GM21390 (cell line): ENCODE measurements around the gene PLCXD1.
A peak's percentile ranks its signal among the peaks of the same experiment; 100 is the strongest.
"Not testable (repeated sequence)": the region's sequence is repeated elsewhere in the genome, so short reads cannot be mapped to it uniquely, and the experiment has no call there.

Experiments
- ATAC-seq: cut with Tn5 transposase; IDR thresholded peaks from one replicate; pipeline ENCODE4 v1.9.1; 2021; ENCODE audit not compliant: unreplicated experiment

Gene PLCXD1

DNA sequence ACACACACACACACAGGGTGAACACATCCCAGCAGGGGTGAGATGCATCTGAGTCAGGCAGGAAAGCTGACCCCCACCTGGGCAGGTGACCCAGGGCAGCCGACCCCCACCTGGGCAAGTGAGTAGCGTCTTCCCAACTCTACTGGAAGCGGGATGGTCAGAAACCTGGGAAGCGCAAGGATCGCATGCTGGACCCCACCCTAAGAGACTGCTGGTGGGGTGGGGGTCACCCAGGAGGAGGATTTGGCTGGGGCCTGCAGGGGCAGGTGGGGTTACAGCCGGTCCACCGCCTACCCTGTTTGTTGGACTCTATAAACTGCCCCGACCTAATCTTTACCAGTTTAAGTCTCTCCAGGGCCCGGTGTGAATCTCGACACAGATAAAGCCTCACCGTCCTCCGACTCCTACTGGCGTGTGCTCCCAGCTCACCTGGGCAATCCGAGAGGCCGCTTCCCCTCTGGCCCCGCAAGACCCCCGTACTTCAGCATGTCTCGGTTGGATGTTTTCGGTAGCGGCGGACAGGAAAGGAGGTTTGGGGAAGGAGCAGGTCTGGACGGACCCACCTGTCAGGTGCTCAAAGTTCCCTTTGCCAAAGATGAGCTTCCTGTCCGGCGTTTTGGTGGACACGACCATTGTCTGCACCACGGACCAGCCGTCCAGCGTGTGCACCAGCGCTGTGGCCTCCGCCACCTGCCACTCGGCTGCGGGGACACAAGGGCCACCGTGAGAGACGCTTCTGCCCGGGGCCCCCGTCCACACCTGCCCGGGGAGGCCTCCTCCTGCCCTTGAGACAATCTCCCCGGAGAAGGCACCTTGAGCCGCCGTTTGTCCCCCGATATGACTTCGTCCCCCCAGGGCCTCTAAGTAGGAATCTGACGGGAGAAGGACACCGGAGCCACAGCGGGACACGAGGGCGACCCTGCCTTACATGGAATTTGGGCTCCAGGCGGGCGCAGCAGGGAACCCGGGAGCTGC is 35.5 kb downstream of the PLCXD1 start:
- no peak for ATAC-seq

DNA sequence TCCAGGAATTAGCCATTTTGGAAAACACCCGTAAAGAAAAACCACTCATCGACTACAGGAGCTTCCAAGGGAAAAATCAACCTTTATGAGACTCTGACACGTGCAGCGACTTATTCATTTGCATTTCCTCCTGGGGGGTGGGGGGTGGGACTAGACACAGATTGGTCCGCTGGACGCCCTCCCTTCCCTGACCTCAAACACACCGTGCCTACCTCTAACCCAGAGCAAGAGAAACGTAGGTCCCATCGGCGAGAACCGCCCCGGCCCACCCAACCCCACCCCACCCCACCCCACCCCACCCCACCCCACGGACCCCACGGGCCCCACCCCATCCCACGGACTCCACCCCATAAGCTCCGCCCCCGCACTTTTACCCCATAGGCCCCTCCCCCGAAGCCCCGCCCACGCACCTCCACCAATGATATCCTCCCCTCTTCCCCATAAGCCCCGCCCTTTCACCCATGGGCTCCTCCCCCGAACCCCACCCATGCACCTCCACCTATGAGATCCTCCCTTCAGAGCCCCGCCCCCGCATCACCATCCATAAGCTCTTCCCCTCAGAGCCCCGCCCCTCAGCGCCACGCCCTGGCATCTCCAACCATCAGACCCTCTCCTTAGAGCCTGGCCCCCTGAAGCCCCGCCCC is 36.4 kb downstream of the PLCXD1 start:
- ATAC-seq: no peak

DNA sequence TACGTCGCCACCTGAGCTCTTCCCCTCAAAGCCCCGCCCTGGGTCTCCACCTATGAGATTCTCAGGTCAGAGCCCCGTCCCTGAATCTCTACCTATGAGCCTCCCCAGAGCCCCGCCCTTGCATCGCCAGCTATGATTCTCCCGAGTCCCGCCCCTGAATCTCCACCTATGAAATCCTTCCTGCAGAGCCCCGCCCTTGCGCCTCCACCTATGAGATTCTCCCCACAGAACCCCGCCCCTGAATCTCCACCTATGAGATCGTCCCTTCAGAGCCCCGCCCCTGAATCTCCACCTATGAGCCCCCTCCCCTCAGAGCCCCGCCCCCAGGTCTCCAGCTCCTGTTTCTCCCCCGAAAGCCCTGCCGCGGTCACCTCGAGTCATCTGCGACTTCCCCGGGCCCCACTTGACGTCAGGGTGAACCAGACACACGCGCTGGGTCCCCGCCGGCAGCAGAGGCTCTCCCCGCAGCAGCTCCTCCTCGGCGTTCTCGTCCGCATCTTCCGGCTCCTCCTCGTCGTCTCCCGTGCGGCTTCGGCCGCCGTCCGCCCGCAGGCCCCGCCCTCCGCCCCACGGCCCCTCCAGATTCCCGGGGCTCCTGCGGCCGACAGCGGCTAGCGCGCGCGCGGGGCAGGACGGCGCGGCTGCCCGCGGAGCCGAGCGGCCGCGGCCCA is 37.0 kb downstream of the PLCXD1 start:
- peak; percentile 58 for ATAC-seq

DNA sequence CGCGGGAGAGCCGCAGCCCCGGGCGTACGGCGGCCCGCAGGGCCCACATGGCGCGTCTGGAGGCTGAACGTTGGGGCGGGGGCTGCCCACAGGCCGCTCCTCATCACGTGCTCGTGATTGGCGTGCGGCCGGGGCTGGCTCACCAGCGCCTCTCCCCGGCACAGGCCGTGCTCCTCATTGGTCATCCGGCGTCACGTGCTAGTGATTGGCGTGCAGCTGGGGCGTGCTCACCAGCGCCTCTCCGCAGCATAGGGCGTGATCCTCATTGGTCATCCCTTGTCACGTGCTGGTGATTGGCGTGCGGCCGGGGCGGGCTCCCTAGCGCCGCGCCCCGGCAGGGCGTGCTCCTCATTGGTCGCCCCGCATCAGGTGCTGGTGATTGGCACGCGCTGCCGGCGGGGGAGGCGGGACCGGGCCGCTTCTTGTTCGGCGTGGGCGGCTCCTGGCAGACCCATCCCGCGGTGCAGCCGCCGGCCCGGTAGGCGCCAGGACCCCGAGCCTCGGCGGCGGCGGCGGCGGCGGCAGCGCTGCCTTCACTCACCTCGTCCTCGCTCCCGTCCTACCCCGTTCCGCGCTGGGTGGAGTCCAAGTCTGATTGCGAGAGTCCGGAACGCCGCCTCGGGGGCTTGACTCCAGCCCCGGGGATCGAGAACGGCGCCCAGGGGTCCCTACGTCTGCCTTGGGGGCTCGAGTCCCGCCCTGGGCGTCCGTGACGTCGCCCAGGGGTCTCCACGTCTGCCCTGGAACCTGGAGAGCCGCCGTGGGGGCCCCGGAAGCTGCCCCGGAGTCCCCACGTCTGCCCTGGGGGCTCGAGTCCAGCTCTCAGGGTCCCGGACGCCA is 37.8 kb downstream of the PLCXD1 start, which contains the start of gene GTPBP6:
GTPBP6 (minus strand) TSS at position 58 of the 840 bp plus-strand sequence; CDS start at position 49, 9 bp downstream.
- peak; percentile 76 for ATAC-seq

DNA sequence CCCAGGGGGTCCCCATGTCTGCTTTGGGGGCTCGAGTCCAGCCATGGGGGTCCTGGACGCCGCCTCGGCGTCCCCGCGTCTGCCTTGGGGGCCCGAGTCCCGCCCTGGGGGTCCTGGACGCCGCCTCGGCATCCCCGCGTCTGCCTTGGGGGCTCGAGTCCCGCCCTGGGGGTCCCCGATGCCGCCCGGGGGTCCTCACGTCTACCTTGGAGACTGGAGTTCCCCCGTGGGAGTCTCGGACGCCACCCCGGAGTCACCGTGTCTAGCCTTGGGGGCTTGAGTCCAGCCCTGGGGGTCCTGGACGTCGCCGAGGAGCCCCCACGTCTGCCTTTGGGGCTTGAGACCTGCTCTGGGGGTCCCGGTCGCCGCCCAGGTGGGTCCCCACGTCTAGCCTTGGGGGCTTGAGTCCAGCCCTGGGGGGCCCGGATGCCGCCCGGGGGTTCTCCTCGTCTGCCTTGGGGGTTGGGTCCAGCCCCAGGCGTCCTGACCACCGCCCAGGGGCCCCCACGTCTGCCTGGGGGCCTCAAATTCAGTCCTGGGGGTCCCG is 38.5 kb downstream of the PLCXD1 start:
- no peak for ATAC-seq

DNA sequence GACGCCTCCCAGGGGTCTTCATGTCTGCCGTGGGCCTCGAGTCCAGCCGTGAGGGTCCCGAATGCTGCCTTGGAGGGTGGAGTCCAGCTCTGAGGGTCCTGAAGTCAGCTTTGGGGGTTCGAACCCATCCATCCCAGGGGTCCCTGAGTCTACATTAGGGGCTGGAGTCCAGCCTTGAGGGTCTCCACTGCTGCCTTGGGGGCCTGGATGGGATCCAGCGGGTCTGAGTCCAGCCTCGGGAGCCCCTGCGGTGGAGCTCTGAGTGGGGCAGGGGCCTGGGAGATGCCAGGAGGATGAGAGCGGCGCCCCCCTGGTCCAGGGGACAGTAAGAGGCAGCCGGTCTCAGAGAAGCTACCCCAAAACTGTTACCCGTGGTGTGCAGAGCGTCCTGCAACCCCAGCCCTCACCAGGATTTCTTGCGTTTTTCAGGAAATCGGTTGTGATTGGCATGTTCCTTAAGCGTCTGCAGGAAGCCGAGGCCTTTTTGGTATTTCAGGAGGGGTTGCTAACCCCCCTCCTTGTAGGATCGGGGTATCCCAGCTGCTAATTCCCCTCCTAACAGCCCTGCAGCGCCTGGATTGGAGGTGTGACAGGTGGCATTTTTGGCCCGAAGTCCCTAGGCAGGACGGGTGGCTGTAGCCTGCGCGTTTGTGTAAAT is 39.1 kb downstream of the PLCXD1 start:
- ATAC-seq: no peak

DNA sequence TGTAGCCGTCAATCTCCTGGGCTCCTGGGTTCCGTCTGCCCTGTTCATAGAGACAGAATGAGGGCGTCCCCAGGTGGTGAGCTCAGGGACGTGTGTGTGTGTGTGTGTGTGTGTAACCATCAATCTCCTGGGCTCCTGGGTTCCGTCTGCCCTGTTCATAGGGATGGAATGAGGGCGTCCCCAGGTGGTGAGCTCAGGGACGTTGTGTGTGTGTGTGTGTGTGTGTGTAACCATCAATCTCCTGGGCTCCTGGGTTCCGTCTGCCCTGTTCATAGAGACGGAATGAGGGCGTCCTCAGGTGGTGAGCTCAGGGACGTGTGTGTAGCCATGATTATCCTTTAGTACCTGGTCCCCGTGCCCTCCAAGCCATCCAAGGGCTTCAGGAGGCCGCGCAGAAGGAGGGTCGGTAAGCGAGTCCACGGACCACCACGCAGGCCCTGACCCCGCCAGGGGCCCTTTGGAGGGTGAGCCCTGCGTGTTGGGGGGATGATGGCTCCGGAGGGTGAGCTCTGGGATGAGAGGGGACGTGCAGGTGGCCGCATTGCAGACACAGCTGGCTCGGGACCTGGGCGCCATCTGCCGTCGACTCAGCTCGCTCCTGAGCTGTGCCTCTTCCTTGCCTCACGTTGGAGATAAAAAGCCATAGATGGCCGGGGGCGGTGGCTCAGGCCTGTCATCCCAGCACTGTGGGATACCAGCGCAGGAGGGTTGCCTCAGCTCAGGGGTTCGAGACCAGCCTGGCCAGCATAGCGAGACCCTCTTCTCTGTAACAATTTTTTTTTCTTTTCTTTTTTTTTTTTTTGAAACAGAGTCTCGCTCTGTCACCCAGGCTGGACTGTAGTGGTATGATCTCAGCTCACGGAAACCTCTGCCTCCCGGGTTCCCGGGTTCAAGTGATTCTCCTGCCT is 42.8 kb downstream of the PLCXD1 start:
- ATAC-seq: no peak

DNA sequence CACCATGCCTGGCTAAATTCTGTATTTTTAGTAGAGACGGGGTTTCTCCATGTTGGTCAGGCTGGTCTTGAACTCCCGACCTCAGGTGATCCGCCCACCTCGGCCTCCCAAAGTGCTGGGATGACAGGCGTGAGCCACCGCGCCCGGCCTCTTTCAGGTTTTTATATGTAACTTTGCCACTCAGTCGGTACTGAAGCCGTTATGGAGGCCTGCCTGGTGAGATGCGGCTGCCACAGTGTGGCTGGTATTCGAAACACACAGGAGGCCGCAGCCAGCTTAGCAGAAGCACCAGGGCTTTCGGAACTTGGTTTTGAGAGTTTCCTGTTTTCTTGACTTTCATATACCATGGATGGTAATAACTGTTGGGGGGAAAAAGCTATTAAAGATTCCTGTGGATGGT is 43.5 kb downstream of the PLCXD1 start:
- not testable (repeated sequence) for ATAC-seq

DNA sequence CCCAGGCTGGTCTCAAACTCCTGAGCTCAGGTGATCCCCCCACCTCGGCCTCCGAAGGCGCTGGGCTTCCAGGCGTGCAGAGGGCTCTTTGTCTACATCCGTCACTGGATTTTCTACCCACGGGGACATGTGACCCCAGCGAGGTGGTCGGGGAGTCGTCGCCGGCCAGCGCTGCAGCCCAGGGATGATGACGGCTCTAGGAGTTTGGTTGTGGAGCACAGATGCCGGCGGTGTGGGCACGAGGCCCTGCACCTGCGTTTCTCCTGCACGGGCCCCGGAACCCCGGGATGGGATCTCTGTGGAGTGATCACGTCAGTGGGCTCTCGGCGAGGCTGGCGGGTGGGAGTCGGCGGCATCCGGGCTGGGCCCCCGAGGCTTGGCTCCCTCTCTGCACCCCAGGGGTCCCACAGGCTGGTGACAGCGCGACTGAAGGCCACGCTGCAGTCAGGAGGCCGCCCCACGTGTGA is 46.5 kb downstream of the PLCXD1 start:
- ATAC-seq: no peak

DNA sequence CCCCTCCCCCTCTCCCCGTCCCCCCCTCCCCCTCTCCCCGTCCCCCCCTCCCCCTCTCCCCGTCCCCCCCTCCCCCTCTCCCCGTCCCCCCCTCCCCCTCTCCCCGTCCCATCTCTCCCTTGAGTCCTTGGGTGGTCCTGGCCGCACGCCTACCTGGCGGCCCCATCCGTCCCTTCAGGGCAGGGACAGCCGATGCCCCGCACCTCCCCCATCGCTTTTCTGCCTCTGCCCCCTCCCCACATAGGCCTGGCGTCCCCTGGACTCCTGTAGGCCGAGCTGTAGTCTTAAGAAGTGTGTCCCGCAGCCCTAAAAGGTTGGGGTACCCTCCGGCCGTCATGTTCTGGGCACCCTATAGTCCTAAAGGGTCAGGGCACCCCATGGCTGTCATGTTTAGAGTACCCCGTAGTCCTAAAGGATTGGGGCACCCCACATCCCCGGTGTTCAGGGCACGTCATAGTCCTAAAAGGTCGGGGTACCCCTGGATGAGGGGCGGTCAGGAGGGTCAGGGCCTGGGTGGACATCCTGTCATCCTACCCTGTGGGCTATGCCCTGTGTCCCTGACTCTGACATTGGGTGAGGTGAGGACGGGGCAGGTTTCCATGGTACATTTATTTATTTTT is 48.2 kb downstream of the PLCXD1 start:
- no peak for ATAC-seq

DNA sequence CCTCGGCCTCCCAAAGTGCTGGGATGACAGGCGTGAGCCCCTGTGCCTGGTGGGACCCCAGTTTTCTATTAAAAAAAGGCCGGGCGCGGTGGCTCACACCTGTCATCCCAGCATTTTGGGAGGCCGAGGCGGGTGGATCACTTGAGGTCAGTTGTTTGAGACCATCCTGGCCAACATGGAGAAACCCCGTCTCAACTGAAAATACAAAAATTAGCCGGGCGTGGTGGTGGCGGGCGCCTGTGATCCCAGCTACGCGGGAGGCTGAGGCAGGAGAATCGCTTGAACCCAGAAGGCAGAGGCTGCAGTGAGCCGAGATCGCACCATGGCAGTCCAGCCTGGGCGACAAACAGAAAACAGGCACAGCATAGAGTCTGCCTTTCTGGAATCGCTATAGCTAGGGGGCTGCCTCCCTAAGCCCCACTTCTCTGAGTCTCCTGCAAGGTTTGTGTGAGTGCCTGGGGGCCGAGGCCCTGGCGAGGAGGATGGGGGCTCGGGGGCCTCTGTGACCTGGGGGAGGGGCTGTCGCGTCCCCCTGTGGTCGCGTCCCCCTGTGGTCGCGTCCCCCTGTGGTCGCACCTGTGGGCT is 49.1 kb downstream of the PLCXD1 start:
- ATAC-seq: not testable (repeated sequence)

DNA sequence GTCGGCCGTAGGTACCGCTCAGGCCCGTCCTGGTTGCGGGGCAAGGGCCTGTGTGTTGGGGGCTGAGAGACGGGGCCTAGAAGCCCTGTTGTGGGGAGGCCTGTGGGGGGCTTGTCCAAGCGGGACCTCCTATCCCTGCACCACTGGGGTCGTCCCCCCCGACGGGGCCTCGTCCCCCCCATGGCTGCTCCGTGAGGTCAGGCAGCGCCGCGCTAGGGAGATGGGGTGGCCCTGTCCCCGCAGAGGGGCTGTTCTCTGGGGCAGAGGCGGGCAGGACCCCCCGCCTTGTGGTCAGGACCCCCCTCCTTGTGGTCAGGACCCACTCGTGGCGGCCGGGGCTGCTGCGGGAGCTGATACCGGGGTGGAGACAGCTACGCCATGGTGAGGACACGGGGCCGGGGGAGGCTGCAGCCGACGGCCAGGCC is 49.6 kb downstream of the PLCXD1 start:
- ATAC-seq: no peak

DNA sequence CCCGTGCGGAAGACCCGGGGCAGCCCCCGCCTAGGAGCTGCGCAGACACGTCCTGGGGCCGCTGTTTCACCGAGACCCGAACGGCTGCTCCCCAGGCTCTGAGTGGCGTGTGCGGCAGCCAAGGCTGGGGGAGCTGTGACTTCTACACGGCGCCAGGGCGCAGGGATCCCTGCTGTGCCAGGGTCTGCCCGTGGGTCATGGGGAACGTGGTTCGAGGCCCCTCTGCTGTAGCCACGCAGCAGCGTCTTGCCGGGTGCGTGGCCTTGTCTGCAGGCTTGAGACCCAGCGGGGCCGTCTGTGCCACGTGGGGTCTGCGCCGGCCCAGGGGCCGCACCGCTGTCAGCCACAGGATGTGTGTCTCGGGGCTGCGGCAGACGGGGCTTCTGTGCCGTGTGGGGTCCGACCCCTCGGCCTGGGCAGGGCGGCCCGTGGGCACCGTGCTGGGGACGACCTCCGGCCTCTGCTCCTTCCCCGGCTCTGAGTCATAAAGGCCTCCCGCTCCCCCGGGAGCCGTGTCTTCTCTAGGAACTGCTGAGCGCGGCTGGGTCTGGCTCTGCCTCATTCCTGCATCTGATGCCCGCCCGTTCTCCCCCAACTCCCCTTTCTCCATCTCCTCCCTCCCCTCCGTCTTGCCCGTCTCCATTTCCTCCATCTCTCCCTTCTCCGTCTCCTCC is 50.1 kb downstream of the PLCXD1 start:
- no peak for ATAC-seq

DNA sequence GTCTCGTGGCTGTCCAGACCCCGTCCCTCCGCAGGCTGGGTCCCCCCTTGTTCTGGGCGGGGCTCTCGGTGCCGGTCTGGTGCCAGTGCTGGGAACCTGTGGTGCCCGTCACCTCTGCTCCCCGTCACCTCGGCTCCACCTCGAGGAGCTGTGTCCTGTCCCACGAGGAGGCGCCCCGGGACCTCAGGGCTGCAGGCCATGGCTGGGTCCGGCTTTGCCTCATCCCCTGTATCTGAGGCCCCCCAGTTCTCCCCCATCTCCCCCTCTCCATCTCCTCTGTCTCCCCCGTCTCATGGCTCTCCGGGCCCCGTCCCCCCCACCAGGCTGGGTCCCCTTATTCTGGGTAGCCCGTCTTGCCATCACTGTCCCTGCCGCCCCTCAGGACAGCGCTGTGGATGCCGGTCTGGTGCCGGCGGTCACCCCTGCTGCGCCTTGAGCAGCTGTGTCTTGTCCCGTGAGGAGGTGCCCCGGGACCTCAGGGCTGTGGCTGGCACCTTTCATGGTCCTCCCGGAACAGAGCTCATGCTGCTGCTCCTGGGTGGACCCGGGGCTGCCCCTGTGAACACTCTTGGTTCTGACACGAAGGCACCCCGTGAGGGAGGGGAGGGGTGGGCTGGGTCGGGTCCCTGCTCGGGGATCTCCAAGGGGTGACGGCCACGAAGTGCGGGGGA is 50.8 kb downstream of the PLCXD1 start:
- ATAC-seq: no peak

DNA sequence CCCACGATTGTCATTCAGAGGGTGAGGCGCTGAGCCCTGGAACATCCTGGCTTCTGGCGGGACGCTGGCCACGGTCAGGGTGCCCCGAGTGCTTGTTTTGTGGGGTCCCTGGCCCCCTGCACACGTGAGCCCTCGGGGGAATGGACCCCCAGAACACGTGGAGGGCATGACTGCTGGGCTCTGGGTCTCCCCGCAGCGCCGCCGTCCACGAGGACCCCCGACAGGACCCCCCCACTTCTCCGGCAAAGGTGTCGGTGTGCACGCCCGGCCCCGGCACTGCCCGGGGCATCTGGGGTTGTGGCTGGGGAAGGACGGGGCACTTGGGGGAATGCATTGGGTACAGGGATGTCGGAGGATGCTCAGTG is 51.3 kb downstream of the PLCXD1 start:
- no peak for ATAC-seq

DNA sequence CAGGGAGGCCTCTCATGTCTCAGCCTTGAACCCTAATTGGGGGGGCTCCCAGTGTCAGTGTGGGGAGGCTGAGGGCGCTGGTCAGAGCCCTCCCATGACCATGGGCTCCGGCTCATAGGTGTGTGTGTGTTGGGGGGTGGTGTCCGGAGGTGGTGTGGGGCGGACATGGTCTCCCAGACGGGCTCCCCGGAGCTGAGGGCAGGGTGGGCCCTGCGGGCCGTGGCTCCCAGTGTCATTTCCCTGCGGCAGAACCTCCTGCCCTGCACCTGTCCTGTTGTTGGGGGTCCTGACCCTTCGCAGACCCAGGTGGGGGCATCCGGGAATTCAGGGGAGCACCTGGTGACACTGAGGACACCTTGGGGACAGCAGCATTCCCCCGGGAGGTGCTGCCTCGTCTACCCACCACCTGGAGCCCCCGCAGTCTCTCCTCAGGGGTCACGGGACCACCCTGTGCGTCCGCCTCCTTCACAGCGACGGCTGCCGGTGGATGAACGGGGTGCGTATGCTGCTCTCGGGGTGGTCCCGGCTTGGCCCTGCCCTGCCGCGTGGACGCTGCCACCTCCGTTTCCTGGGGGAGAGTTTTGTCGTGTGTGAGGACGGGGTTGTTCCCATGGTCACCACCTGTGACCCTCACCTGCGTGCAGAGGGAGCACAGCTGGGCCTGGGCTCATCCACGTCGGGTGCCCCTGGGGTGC is 51.9 kb downstream of the PLCXD1 start:
- no peak for ATAC-seq
